Measurements from ENCODE around the gene ILDR2. TPM values are rescaled to one million over a fixed set of nuclear protein-coding genes. Genes with fewer than 3 reads are reported as not detected.

The ILDR2 gene
- total and polyA plus RNA-seq, 12 donors = 0.07 to 1.1 (median 0.20) TPM; not detected in 2

- Histone ChIP-seq H3K27ac (no peak overlapping the region), H3K36me3 (replicated peaks in 1 of 2) (no peaks in the 10 kb centered on the region), H3K9me3 (replicated peaks in 1 of 3) (no peaks in the 10 kb centered on the region), H3K4me1 (replicated peaks in 1 of 2) (peaks cover 0 to 5% of the 10 kb centered on the region in 2 donors), H3K4me3 (no peak overlapping the region), H3K27me3 (peaks cover 24% of the 10 kb centered on the region)
- no peak for DNase-seq
- WGBS, 4 donors = 67 to 78% (median 70%) methylated on average over 3 of the region's 3 CpGs
- intact Hi-C loops (cut with DNase I) = no loop called here
- TF ChIP-seq CTCF (IDR thresholded peaks at IDR 0.05) = no peak
- no peak for TF ChIP-seq POLR2A (IDR thresholded peaks at IDR 0.05)
Observed at GRCh38 chr1:166971252-166971651, 4.1 kb downstream of the ILDR2 start.

- Histone ChIP-seq H3K27ac (no peak overlapping the region), H3K4me3 (no peak overlapping the region), H3K9me3 (replicated peaks in 1 of 3) (no peaks in the 10 kb centered on the region), H3K36me3 (replicated peaks in 1 of 2) (no peaks in the 10 kb centered on the region), H3K4me1 (replicated peaks in 1 of 2) (no peaks in the 10 kb centered on the region), H3K27me3 (peaks cover 22% of the 10 kb centered on the region)
- no peak for DNase-seq
- intact Hi-C loops (cut with DNase I) = no loop called here
- TF ChIP-seq CTCF (IDR thresholded peaks at IDR 0.05) (no peak), POLR2A (IDR thresholded peaks at IDR 0.05) (no peak)
- 77 to 80% (median 78%) methylated on average over 5 of the region's 5 CpGs for WGBS, 4 donors
Observed at GRCh38 chr1:166969074-166969677, 6.2 kb downstream of the ILDR2 start.

GRCh38 chr1:166960858-166961474, 14.4 kb downstream of the ILDR2 start:
- DNase-seq = no peak
- Histone ChIP-seq H3K4me3 (no peak overlapping the region), H3K36me3 (replicated peaks in 1 of 2) (no peaks in the 10 kb centered on the region), H3K27ac (no peak overlapping the region), H3K9me3 (replicated peaks in 1 of 3) (no peaks in the 10 kb centered on the region), H3K4me1 (replicated peaks in 1 of 2) (no peaks in the 10 kb centered on the region), H3K27me3 (peaks cover 4% of the 10 kb centered on the region)
- intact Hi-C loops (cut with DNase I) = no loop called here
- TF ChIP-seq CTCF (IDR thresholded peaks at IDR 0.05) = no peak
- TF ChIP-seq POLR2A (IDR thresholded peaks at IDR 0.05) = no peak
- 92 to 98% (median 93%) methylated on average over 1 of the region's 1 CpG for WGBS, 4 donors

GRCh38 chr1:166956872-166957271, 18.5 kb downstream of the ILDR2 start:
- Histone ChIP-seq H3K4me3 (no peak overlapping the region), H3K4me1 (replicated peaks in 1 of 2) (no peaks in the 10 kb centered on the region), H3K27me3 (peaks cover 4% of the 10 kb centered on the region), H3K27ac (no peak overlapping the region), H3K36me3 (replicated peaks in 1 of 2) (no peaks in the 10 kb centered on the region), H3K9me3 (replicated peaks in 1 of 3) (no peaks in the 10 kb centered on the region)
- TF ChIP-seq CTCF (IDR thresholded peaks at IDR 0.05) (no peak), POLR2A (IDR thresholded peaks at IDR 0.05) (no peak)
- 88 to 91% (median 88%) methylated on average over 2 of the region's 2 CpGs for WGBS, 4 donors
- DNase-seq = no peak
- intact Hi-C loops (cut with DNase I) = no loop called here

Measured in adrenal gland (tissue), 12 donors.